Testis (tissue), 2 donors: ENCODE results near the gene AGXT.

Experiments
- POLR2A ChIP-seq: fragments of 450-650 bp; IDR thresholded peaks from one replicate; pipeline ENCODE4 v1.6.1; 2017; ENCODE audit warnings: antibody characterized with exemption, mild to moderate bottlenecking, moderate library complexity
- TF ChIP-seq, protein P1 (sequence below), 3 experiments: fragments of 450-650 bp in 2 of 3; fragments of 200-600 bp in 1 of 3; sonication (generic) in 1 of 3; IDR thresholded peaks; one replicate each; pipeline ENCODE4 v1.5.1; 2016 to 2019; ENCODE audit warnings: antibody characterized with exemption in 3 of 3, mild to moderate bottlenecking in 2 of 3, moderate library complexity in 1 of 3

DNA sequence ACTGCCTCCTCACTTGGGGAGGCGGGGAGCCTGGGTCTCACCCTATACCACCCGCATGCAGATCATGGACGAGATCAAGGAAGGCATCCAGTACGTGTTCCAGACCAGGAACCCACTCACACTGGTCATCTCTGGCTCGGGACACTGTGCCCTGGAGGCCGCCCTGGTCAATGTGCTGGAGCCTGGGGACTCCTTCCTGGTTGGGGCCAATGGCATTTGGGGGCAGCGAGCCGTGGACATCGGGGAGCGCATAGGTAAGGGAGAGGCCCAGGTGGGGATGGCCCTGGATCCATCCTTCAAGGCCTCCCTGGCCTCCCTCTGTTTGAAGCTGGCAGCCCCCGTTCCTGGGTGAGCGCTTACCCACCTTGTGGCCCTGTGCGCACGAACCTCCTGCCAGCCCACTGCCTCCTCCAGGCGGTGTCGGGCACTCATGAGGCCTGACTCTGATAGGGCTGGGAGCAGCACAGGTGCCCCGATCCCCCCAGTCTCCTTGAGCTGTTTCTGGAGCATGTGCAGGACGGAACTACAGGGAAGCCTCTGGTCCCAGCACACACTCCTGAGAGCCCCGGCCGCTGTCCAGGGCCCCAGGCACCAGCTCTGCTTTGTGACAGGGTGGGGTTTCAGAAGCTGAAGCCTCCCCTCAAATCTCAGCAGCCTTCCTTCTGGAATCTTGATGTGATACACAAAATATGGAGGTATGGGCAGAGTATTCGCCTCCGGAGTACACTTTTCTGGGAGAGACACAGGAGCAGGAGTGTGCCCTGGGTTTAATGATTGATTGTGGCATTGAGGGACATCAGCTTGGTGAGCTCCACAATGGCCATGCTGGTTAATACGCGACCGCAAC lies 708 bp downstream of the AGXT start:
- TF ChIP-seq, protein P1, sequence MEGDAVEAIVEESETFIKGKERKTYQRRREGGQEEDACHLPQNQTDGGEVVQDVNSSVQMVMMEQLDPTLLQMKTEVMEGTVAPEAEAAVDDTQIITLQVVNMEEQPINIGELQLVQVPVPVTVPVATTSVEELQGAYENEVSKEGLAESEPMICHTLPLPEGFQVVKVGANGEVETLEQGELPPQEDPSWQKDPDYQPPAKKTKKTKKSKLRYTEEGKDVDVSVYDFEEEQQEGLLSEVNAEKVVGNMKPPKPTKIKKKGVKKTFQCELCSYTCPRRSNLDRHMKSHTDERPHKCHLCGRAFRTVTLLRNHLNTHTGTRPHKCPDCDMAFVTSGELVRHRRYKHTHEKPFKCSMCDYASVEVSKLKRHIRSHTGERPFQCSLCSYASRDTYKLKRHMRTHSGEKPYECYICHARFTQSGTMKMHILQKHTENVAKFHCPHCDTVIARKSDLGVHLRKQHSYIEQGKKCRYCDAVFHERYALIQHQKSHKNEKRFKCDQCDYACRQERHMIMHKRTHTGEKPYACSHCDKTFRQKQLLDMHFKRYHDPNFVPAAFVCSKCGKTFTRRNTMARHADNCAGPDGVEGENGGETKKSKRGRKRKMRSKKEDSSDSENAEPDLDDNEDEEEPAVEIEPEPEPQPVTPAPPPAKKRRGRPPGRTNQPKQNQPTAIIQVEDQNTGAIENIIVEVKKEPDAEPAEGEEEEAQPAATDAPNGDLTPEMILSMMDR (IDR thresholded peaks at IDR 0.05) = no peak
- TF ChIP-seq POLR2A = no peak
